ENCODE data around the gene NCOA1.
A peak's percentile ranks its signal among the peaks of the same experiment; 100 is the strongest.

NCOA1 gene

DNA sequence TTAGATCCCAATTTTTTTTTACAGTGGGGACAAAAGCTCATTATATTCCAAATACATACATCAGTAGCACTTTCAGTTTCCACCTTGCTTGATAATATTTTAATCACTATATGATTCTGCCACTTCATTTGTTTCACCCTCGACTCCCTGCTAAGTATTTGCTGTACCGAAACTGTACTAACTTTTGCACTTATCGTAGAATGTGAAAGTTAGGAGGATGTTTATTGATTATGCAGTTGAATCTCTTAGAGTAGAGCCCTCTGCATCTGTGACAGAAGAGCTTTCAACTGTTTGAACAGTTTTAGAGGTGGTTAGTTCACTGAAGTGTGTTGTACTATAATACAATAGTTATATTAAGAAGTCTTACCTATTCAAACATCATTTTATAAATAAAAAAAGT, 20.8 kb downstream of the NCOA1 start:
- DNase-seq (ENCODE audit: insufficient read length, low spot score) (no peak), FAIRE-seq (peak; percentile 56)
- TF ChIP-seq POLR2AphosphoS5 (IDR thresholded peaks at IDR 0.05; ENCODE audit: low read depth, low read length), result no peak
- TF ChIP-seq SPI1 (IDR thresholded peaks at IDR 0.05; ENCODE audit: low read depth, low read length), result no peak
- TF ChIP-seq POU2F2 (IDR thresholded peaks at IDR 0.05; ENCODE audit: low read depth, low read length), result no peak
- no peak for TF ChIP-seq POLR2A (IDR thresholded peaks at IDR 0.05; ENCODE audit: low read depth, low read length)
- TF ChIP-seq TAF1 (IDR thresholded peaks at IDR 0.05; ENCODE audit: low read depth, low read length), result no peak
- no peak for TF ChIP-seq PAX5 (IDR thresholded peaks at IDR 0.05; ENCODE audit: insufficient read depth, low read length, severe bottlenecking)

DNA sequence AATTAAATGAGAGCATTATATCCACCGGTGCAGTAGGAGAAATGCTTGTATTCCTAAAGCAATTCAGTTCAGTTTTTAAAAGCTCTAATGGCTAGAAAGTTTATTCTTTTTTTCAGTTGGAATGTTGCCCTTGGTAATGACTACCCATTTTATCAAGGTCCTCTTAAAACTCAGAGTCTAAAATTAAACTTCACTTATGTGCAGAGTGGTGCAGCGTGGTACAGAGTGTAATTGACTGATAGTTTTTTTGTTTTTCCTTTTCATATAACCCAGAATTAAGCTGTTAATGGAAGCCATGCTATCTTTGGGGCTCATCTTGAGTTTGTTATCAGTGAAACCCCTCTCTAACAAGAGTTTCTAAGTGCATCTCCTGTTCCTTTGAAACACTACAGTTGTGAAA, 21.4 kb downstream of the NCOA1 start:
- DNase-seq (ENCODE audit: insufficient read length, low spot score), result no peak

DNA sequence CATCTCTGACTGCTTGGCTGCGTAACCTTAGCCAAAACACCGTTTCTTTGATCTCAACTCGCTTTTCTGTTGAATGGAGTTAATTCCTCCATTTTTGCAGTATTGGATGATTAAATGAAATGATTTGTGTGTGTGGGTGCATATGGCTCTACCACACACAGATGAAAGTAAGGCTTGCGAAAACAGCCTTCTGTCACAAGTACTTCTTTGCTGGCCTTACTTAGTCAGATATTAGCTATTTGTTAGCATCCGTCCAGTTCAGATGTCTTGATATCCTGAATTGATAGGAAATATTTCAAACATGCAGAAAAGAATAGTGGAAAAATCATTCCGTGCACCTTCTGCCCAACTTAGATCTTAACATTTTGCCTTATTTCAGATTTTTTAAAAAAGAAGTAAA, 21.8 kb downstream of the NCOA1 start:
- DNase-seq (ENCODE audit: insufficient read length, low spot score) (no peak), FAIRE-seq (peak; percentile 26)
- TF ChIP-seq POU2F2 (IDR thresholded peaks at IDR 0.05; ENCODE audit: low read depth, low read length), result no peak
- TF ChIP-seq POLR2AphosphoS5 (IDR thresholded peaks at IDR 0.05; ENCODE audit: low read depth, low read length), result no peak
- no peak for TF ChIP-seq PAX5 (IDR thresholded peaks at IDR 0.05; ENCODE audit: insufficient read depth, low read length, severe bottlenecking)
- TF ChIP-seq POLR2A (IDR thresholded peaks at IDR 0.05; ENCODE audit: low read depth, low read length), result no peak
- TF ChIP-seq SPI1 (IDR thresholded peaks at IDR 0.05; ENCODE audit: low read depth, low read length), result no peak
- no peak for TF ChIP-seq TAF1 (IDR thresholded peaks at IDR 0.05; ENCODE audit: low read depth, low read length)

More for the DNA sequence above, 21.4 kb downstream of the NCOA1 start:
- TF ChIP-seq PAX5 (IDR thresholded peaks at IDR 0.05; ENCODE audit: insufficient read depth, low read length, severe bottlenecking), result no peak
- TF ChIP-seq TAF1 (IDR thresholded peaks at IDR 0.05; ENCODE audit: low read depth, low read length), result no peak
- no peak for TF ChIP-seq POLR2AphosphoS5 (IDR thresholded peaks at IDR 0.05; ENCODE audit: low read depth, low read length)
- TF ChIP-seq SPI1 (IDR thresholded peaks at IDR 0.05; ENCODE audit: low read depth, low read length), result no peak
- TF ChIP-seq POLR2A (IDR thresholded peaks at IDR 0.05; ENCODE audit: low read depth, low read length), result no peak
- TF ChIP-seq POU2F2 (IDR thresholded peaks at IDR 0.05; ENCODE audit: low read depth, low read length), result no peak
- no peak for FAIRE-seq

DNA sequence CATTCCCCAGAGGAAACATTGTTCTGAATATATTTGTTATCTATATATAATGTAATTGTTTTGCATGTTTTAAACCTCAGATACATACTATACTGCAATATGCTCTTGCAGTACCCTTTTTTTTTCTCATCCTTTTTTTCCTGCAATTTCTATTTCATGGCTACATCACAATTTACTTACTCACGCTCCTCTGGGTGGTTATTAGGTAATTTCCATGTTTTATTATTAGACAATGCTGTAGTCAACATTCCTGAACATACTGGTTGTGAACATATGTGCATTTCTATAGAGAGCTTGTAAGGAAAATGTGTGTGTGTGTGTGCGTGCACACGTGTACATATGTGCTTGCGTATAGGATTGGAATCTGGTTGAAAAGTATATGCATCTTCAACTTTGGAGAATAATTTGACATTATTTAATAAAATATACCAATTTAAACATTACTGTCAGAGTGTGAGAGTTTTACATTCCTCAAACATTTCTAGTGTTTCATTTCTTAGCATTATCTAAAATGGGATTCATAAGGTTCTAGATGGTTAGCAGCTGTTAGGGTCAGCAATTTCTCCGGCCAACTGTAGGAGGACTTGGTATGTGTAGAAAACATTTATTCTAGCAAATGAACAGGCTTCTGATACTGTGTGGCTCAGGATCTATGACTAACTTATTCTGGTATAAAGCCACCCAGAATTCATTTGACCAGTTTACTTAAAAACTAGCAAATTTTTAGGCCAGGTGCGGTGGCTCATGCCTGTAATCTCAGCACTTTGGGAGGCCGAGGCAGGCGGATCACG, 22.4 kb downstream of the NCOA1 start:
- no peak for DNase-seq (ENCODE audit: insufficient read length, low spot score)
- peak; percentile 55 for FAIRE-seq
- TF ChIP-seq PAX5 (IDR thresholded peaks at IDR 0.05; ENCODE audit: insufficient read depth, low read length, severe bottlenecking), result no peak
- no peak for TF ChIP-seq POLR2A (IDR thresholded peaks at IDR 0.05; ENCODE audit: low read depth, low read length)
- no peak for TF ChIP-seq POU2F2 (IDR thresholded peaks at IDR 0.05; ENCODE audit: low read depth, low read length)
- TF ChIP-seq SPI1 (IDR thresholded peaks at IDR 0.05; ENCODE audit: low read depth, low read length), result no peak
- TF ChIP-seq TAF1 (IDR thresholded peaks at IDR 0.05; ENCODE audit: low read depth, low read length), result no peak

DNA sequence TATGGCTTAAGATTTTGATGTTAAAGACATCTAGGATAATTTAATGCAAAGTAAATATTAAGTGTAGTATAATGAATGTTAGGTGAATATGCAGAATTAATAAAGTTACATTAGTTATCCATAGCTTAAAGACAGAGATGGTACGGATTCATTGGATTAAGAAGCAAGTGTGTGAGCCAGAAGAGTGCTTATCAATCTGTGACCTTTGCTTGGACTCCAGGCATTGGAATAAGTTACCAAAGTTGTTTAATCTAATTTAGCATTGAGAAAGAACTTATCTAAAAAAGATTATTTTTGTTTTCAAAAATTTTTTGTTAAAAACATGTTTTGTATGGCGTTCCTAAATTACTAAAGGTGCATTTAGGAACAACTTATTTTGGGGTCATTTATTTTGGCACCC, 23.8 kb downstream of the NCOA1 start:
- DNase-seq (ENCODE audit: insufficient read length, low spot score), result no peak

DNA sequence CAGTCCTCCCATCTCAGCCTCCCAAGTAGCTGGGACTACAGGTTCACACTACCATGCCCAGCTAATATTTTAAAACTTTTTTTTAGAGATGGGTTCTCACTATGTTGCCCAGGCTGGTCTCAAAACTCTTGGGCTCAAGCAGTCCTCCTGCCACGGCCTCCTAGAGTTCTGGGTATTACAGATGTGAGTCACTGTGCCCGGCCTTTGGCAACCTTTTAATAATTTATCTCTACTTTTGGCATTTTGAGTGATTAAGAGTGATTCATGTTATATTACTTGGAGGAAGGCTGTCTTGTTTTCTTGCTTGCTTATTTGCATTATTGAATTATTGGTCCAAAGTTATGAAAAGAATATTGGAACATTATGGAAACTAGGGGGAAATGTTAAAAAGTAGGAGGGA, 24.3 kb downstream of the NCOA1 start:
- TF ChIP-seq POLR2A (IDR thresholded peaks at IDR 0.05; ENCODE audit: low read depth, low read length) (no peak), SPI1 (IDR thresholded peaks at IDR 0.05; ENCODE audit: low read depth, low read length) (no peak), POLR2AphosphoS5 (IDR thresholded peaks at IDR 0.05; ENCODE audit: low read depth, low read length) (no peak), PAX5 (IDR thresholded peaks at IDR 0.05; ENCODE audit: insufficient read depth, low read length, severe bottlenecking) (no peak), POU2F2 (IDR thresholded peaks at IDR 0.05; ENCODE audit: low read depth, low read length) (no peak), TAF1 (IDR thresholded peaks at IDR 0.05; ENCODE audit: low read depth, low read length) (no peak)
- DNase-seq (ENCODE audit: insufficient read length, low spot score), result no peak
- FAIRE-seq, result no peak

More for the DNA sequence above, 23.8 kb downstream of the NCOA1 start:
- no peak for FAIRE-seq
- no peak for TF ChIP-seq POLR2A (IDR thresholded peaks at IDR 0.05; ENCODE audit: low read depth, low read length)
- TF ChIP-seq SPI1 (IDR thresholded peaks at IDR 0.05; ENCODE audit: low read depth, low read length), result no peak
- no peak for TF ChIP-seq POLR2AphosphoS5 (IDR thresholded peaks at IDR 0.05; ENCODE audit: low read depth, low read length)
- no peak for TF ChIP-seq POU2F2 (IDR thresholded peaks at IDR 0.05; ENCODE audit: low read depth, low read length)
- TF ChIP-seq PAX5 (IDR thresholded peaks at IDR 0.05; ENCODE audit: insufficient read depth, low read length, severe bottlenecking), result no peak
- no peak for TF ChIP-seq TAF1 (IDR thresholded peaks at IDR 0.05; ENCODE audit: low read depth, low read length)

DNA sequence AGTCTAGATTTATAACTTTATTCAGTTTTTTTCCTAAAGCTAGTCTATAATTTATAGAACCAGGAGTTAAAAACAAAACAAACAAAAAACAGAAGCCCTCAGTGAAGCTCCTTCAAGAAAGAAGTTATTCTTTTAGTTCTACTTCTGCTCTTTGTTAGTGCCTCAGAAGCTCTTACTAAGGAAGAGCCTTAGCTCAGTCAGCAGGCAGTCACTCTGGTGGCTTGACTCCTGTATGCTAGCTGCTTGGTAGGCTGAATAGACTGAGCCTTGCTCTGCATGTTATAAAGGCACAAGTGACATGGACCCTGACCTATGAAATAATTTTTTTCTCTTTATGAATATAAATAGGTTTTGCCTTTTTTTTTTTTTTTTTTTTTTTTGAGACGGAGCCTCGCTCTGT, 24.8 kb downstream of the NCOA1 start:
- no peak for FAIRE-seq
- DNase-seq (ENCODE audit: insufficient read length, low spot score), result no peak
- TF ChIP-seq TAF1 (IDR thresholded peaks at IDR 0.05; ENCODE audit: low read depth, low read length) (no peak), POLR2A (IDR thresholded peaks at IDR 0.05; ENCODE audit: low read depth, low read length) (no peak), POU2F2 (IDR thresholded peaks at IDR 0.05; ENCODE audit: low read depth, low read length) (no peak), SPI1 (IDR thresholded peaks at IDR 0.05; ENCODE audit: low read depth, low read length) (no peak), POLR2AphosphoS5 (IDR thresholded peaks at IDR 0.05; ENCODE audit: low read depth, low read length) (no peak), PAX5 (IDR thresholded peaks at IDR 0.05; ENCODE audit: insufficient read depth, low read length, severe bottlenecking) (no peak)

DNA sequence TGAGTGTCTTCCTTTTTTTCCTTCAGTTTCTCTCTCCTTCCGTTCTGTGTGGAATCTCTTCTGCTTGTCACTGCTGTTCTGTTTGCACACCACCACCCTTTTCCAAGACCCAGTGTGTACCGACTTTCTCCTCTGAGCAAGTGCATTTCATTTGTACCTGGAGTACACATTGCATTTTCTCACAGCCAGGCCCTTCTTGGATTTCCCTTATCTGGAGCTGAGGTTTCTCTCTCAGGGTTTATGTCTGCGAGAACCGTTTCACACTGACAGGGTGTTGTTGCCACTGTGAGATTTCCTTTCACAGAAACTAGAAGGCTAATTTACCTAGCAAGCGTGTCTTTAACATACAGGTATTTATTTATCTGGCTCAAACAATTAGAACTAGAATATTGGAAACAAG, 26.2 kb downstream of the NCOA1 start:
- peak; percentile 82 for FAIRE-seq
- DNase-seq (ENCODE audit: insufficient read length, low spot score), result no peak
- no peak for TF ChIP-seq PAX5 (IDR thresholded peaks at IDR 0.05; ENCODE audit: insufficient read depth, low read length, severe bottlenecking)
- no peak for TF ChIP-seq SPI1 (IDR thresholded peaks at IDR 0.05; ENCODE audit: low read depth, low read length)
- TF ChIP-seq POLR2A (IDR thresholded peaks at IDR 0.05; ENCODE audit: low read depth, low read length), result no peak
- TF ChIP-seq TAF1 (IDR thresholded peaks at IDR 0.05; ENCODE audit: low read depth, low read length), result no peak
- TF ChIP-seq POU2F2 (IDR thresholded peaks at IDR 0.05; ENCODE audit: low read depth, low read length), result no peak
- no peak for TF ChIP-seq POLR2AphosphoS5 (IDR thresholded peaks at IDR 0.05; ENCODE audit: low read depth, low read length)

DNA sequence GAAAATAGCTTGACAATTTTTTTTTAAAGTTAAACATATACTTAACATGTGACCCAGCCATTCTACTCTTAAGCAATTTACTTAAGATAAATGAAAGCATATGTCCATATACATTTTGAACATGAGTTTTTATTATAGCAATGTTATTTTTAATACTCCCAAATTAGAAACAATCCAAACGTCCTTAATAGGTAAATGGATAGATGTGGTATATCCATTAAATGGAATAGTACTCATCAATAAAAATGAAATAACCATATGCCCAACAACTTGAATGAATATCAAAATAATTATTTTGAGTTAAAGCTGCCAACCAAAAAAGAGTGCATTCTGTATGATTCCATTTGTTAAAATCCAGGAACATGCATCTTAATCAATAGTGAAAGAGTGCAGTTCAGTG, 29.1 kb downstream of the NCOA1 start:
- no peak for FAIRE-seq
- TF ChIP-seq PAX5 (IDR thresholded peaks at IDR 0.05; ENCODE audit: insufficient read depth, low read length, severe bottlenecking) (no peak), SPI1 (IDR thresholded peaks at IDR 0.05; ENCODE audit: low read depth, low read length) (no peak), TAF1 (IDR thresholded peaks at IDR 0.05; ENCODE audit: low read depth, low read length) (no peak), POLR2A (IDR thresholded peaks at IDR 0.05; ENCODE audit: low read depth, low read length) (no peak), POLR2AphosphoS5 (IDR thresholded peaks at IDR 0.05; ENCODE audit: low read depth, low read length) (no peak), POU2F2 (IDR thresholded peaks at IDR 0.05; ENCODE audit: low read depth, low read length) (no peak)
- no peak for DNase-seq (ENCODE audit: insufficient read length, low spot score)

All from GM12891 (cell line).